Stimulated activated naive CD8-positive, alpha-beta T cell treated with anti-CD3 and anti-CD28 coated beads, Interleukin-15, Interleukin-2, amounts not matched to agents 100 ng/mL and 50 ng/mL, for 24 hours (primary cell): ENCODE measurements around the gene TMC1.

Source experiments
- H3K27ac Mint-ChIP-seq: one replicate; pipeline ENCODE4 v1.8.0; 2021; ENCODE audit warnings: mild to moderate bottlenecking, mixed read lengths
- H3K27me3 Mint-ChIP-seq: one replicate; pipeline ENCODE4 v1.8.0; 2021; ENCODE audit warnings: mixed read lengths
- H3K36me3 Mint-ChIP-seq: one replicate; pipeline ENCODE4 v1.8.0; 2021; ENCODE audit warnings: low read depth, mixed read lengths
- H3K4me1 Mint-ChIP-seq: one replicate; pipeline ENCODE4 v1.8.0; 2021; ENCODE audit warnings: low read depth, mixed read lengths
- H3K4me3 Mint-ChIP-seq: one replicate; pipeline ENCODE4 v1.8.0; 2021; ENCODE audit warnings: mild to moderate bottlenecking, mixed read lengths
- H3K9me3 Mint-ChIP-seq: one replicate; pipeline ENCODE4 v1.8.0; 2021; ENCODE audit warnings: mixed read lengths

The TMC1 gene

DNA sequence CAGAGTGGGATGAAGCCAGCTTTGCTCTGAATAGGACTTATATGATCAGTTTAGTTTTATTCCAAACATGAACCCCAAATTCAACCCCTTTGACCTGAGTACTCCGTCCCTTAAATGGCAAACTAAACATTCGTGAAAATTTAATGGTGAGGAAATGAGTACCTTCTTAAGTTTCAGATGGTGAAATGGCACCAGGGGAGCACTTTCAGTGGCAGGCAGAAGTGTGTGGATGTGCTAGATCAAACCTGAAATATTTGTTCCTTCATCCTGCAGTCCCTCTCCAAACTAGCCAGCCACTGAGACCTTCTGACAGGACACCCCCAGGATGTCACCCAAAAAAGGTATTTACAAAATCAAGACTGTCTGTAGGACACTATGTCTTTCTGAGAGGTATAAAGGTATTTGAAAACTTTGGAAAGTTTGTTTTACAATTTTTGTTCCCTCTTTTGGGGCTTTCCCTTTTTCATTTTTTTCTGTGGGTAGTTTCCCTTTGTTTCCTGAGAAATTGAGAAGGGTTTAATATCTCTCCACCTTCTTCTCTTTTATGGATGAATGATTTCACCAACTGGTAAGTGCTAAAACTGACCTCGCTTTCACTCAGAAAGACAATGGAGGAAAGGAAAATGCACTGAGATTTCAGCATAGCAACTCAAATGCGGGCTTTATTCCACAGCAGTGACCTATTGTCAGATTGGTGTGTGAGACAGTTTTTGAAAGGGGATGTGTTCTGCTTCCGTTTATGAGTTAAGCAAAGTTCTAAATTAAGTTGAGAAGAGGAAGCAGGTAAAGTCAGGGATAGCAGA is 127.1 kb downstream of the TMC1 start:
- H3K4me3 Mint-ChIP-seq: no peak overlapping the region
- no peaks in the 10 kb centered on the region for H3K9me3 Mint-ChIP-seq
- no peaks in the 10 kb centered on the region for H3K4me1 Mint-ChIP-seq
- no peak overlapping the region for H3K27ac Mint-ChIP-seq
- H3K36me3 Mint-ChIP-seq: no peaks in the 10 kb centered on the region
- H3K27me3 Mint-ChIP-seq: peaks cover 31% of the 10 kb centered on the region

DNA sequence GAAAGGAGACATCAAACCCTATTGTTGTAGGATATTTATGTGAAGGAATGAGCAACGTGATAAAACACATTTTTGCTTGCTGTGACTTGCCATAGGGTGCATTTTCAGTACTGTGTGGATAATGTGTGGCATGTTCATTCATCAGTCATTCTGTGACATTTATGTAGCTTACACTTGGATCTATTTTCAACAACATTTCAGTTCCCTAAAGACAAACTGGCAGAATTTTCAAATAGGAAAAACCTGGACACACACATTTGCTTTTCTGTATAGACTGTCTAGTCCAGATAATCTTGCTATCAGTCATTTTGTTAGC is 127.7 kb downstream of the TMC1 start:
- Mint-ChIP-seq H3K9me3 (no peaks in the 10 kb centered on the region), H3K27me3 (peaks cover 31% of the 10 kb centered on the region), H3K4me1 (no peaks in the 10 kb centered on the region), H3K4me3 (no peak overlapping the region), H3K27ac (no peak overlapping the region), H3K36me3 (no peaks in the 10 kb centered on the region)

DNA sequence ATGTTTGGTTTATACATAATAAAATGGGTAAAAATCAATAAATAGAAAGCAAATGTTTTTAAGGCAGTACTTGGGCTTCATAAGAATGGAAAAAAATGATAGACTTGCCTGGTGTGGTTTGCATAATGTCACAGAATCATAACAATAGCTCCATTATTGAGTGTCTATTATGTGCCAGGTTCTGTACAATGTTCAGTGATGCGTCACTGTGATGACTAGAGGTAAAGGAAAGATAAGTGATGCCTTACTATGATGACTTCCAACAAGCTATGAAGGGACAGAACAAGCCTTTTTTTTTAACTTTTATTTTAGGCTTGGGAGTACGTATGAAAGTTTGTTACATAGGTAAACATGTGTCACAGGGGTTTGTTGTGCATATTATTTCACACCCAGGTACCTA is 128.8 kb downstream of the TMC1 start:
- Mint-ChIP-seq H3K27ac (no peak overlapping the region), H3K36me3 (no peaks in the 10 kb centered on the region), H3K9me3 (no peaks in the 10 kb centered on the region), H3K4me3 (no peak overlapping the region), H3K4me1 (no peaks in the 10 kb centered on the region), H3K27me3 (peaks cover 22% of the 10 kb centered on the region)

DNA sequence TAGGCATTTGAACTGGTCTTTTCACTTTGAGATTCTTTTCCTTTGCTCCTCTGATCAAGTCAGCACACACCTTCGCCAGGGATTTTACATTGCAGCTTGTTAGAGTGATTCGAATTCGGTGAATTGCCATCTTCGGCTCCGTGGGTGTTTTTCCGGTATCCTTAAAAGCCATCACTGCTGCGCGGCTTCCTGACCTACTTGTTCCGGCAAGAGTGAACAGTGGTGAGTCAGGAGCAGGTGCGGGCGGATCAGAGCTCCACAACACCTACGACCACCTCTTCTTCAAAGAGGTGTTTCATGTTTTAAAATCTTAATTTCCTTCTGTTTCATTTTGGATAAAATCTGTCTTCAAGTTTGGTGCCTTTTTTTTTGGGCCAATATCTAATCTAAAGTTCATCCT is 134.6 kb downstream of the TMC1 start:
- Mint-ChIP-seq H3K27me3 (peaks cover 16% of the 10 kb centered on the region), H3K27ac (no peak overlapping the region), H3K4me3 (no peak overlapping the region), H3K9me3 (no peaks in the 10 kb centered on the region), H3K36me3 (no peaks in the 10 kb centered on the region), H3K4me1 (no peaks in the 10 kb centered on the region)

DNA sequence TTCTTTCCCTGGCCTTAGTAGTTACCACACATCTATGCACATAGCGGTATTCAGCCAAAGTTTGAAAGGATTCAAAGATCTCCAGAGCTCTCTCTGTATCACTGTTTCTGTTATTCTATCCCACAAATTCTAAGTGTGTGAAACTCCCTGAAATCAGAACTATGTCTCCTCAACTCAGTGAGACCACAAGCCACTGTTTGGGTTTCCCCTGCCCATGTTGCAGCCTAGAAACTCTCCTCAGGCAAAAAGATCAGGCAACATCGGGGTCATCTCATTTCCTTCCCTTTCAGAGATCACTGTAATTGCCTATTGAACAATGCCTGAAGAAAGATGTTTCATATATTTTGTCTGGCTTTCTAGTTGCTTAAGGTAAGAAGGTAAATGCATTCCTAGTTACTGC is 135.6 kb downstream of the TMC1 start:
- Mint-ChIP-seq H3K9me3 (no peaks in the 10 kb centered on the region), H3K4me3 (no peak overlapping the region), H3K27me3 (peaks cover 12% of the 10 kb centered on the region), H3K4me1 (no peaks in the 10 kb centered on the region), H3K36me3 (no peaks in the 10 kb centered on the region), H3K27ac (no peak overlapping the region)

DNA sequence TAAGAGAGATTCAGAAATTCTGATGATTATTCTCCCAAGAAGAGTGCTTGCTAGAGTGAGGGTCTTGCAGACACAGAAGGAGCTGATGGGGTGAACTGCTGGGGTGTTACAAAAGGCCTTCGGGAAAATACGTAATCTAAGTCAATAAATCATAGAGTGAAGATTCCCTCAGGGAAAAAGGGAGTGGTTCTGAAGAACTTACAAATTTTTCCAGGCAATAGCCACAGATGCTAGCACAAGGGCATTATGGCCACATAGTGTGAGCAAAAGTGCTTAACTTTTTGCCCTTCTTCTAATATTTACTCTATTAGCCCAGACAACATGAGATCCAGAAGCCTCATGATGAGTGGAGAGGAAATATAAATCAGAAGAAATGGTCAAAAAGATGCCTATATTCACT is 137.3 kb downstream of the TMC1 start:
- Mint-ChIP-seq H3K27ac (no peak overlapping the region), H3K36me3 (no peaks in the 10 kb centered on the region), H3K27me3 (peaks cover 7% of the 10 kb centered on the region), H3K9me3 (no peaks in the 10 kb centered on the region), H3K4me1 (no peaks in the 10 kb centered on the region), H3K4me3 (no peak overlapping the region)

DNA sequence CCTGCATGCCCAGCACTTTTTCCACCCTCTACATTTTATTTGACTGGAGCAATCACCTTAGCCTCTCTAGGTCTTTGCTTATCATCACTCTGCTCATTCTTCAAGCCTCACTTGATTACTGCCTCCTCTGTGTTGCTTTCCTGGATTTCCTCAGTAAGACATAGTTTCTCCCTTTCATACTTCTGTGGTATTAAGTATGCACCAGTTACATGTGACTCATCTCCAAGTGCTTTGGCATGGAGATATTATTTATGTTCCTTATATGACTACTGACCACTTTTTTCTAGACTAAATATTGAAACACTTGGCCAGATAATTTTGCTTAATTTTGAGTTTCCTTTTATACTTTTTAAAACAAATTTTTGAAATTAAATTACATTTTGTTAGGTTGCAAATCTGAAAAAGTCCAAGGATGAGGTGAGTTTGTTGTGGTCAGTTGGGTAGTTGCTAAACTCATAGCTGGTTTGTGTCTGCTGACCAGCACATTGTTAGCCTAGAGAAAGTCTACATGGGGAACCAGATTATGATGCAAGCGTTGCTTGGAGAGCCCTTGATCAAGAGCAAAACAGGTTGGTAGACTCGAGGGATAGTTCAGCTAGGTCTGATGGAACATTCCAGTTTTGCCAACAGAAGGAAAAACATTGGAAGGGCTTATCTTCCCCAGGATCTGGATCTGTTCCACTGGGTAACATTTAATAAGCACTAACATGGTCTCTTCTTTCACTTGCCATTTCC is 140.2 kb downstream of the TMC1 start:
- H3K27ac Mint-ChIP-seq: no peak overlapping the region
- H3K36me3 Mint-ChIP-seq: no peaks in the 10 kb centered on the region
- peaks cover 11% of the 10 kb centered on the region for H3K27me3 Mint-ChIP-seq
- H3K4me1 Mint-ChIP-seq: no peaks in the 10 kb centered on the region
- no peaks in the 10 kb centered on the region for H3K9me3 Mint-ChIP-seq
- H3K4me3 Mint-ChIP-seq: no peak overlapping the region

DNA sequence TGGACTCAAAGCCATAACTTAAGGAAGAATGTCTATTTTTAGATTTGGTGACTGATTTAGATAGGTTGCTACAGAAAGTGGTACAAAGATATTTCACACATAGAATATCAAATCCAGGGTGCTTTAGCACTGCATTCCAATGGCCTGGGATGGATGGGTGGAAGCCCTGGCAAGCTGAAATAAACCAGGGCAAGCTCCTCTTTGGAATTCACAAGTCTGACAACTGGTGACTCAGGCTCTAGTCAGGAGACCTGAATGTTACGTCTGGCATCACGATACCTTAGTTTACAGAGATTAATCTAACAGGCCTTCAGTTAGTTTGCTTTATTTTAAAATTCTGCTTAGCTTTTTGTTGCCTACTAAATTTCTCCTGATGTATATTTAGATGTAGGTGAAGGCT is 144.0 kb downstream of the TMC1 start:
- Mint-ChIP-seq H3K36me3 (no peaks in the 10 kb centered on the region), H3K4me3 (no peak overlapping the region), H3K9me3 (no peaks in the 10 kb centered on the region), H3K27ac (no peak overlapping the region), H3K4me1 (no peaks in the 10 kb centered on the region), H3K27me3 (peaks cover 24% of the 10 kb centered on the region)

DNA sequence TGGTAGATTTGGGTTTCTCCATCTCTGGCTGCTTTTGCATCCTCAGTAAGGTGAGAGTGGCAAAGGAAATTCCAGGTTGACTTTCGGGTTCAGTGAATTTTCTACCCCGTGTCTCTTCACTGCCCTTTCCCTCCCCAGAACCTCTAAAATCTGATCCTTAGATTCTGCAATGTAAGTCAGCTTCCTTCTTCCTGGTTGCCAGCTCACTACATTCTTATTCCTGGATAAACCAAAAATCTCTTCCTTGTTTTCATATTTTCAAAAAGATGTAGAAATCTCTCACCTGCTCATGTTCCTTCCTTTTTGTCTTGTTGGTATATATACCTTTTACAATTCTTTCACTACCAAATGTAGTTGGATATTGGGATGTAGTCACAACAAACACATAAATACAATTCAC is 145.8 kb downstream of the TMC1 start:
- Mint-ChIP-seq H3K27ac (no peak overlapping the region), H3K36me3 (no peaks in the 10 kb centered on the region)

DNA sequence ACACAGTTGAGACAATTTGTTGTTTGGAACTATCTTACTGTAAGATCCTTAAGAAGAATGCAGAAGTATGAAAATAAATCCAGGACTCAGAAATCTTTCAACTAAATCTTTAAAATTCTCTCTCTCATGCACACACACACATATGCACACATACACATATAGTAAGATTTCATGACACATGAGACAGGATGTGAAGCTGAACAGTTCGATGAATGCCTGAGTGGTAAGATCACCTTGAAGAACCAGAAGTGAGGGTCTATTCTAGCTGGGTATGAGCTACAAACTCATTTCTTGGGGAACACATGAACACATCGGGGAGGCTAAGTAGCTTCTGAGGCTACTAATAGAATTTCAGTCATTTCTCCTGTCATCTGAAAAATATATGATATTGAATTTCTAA is 153.6 kb downstream of the TMC1 start:
- peaks cover 11% of the 10 kb centered on the region for H3K27me3 Mint-ChIP-seq
- no peaks in the 10 kb centered on the region for H3K4me1 Mint-ChIP-seq
- no peaks in the 10 kb centered on the region for H3K36me3 Mint-ChIP-seq
- H3K4me3 Mint-ChIP-seq: no peak overlapping the region
- no peak overlapping the region for H3K27ac Mint-ChIP-seq
- peaks cover 5% of the 10 kb centered on the region for H3K9me3 Mint-ChIP-seq

More for the DNA sequence above, 145.8 kb downstream of the TMC1 start:
- Mint-ChIP-seq H3K4me1 (no peaks in the 10 kb centered on the region), H3K9me3 (peaks cover 5% of the 10 kb centered on the region), H3K27me3 (peaks cover 34% of the 10 kb centered on the region), H3K4me3 (no peak overlapping the region)

DNA sequence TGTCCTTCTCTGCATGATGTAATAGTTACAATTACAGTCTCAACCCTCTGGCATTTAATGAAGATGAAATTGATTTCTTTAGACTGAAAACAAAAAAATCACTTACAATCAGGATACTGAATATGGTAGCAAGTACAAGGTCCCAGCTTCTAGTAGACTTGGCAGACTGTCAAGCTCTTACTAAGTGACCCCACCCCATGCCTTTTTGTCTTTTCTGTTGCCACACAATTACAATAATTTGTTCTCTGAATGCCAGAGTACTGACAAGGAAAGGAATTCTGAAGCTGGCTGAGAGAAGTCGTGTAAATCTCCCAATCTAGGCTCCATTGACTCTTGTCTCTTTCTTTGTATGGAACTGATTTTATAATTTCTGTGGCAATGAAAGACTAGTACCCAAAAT is 154.2 kb downstream of the TMC1 start:
- peaks cover 10% of the 10 kb centered on the region for H3K27me3 Mint-ChIP-seq
- H3K36me3 Mint-ChIP-seq: no peaks in the 10 kb centered on the region
- no peak overlapping the region for H3K27ac Mint-ChIP-seq
- H3K4me3 Mint-ChIP-seq: no peak overlapping the region
- peaks cover 5% of the 10 kb centered on the region for H3K9me3 Mint-ChIP-seq
- H3K4me1 Mint-ChIP-seq: no peaks in the 10 kb centered on the region

DNA sequence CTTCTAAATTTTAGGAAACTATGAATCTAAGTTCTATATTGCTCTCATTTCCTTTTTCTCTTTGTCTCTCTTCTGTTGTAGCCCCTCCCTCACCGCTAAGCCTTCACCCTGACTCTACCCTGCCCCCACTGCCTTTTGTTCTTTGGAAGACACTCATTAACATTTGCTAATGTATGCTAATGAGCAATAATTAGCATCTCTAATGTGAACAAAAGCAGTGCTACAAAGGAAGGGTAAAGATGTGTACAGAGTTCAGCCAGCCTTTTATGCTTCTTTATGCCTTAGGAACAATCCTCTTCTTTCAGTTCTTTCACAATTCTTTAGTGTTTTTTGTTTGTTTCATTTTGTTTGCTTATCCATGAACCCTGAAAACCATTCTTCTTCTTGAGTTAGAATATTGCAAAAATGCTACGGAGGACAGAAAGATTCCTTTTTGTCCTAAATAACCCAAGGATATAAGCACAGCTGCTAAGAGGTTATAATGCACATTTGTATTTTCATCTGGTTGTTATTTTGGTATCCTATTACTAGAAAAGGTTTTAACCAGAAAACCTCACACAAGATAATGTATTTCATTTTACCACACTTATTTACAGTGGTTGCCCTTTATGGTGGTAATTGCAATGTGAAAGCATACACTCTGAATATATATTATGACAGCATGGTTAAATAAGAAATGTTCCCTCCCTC is 159.3 kb downstream of the TMC1 start:
- Mint-ChIP-seq H3K27me3 (peaks cover 13% of the 10 kb centered on the region), H3K4me1 (no peaks in the 10 kb centered on the region), H3K4me3 (no peak overlapping the region), H3K27ac (peak overlapping the region; percentile 17), H3K36me3 (no peaks in the 10 kb centered on the region), H3K9me3 (no peaks in the 10 kb centered on the region)

DNA sequence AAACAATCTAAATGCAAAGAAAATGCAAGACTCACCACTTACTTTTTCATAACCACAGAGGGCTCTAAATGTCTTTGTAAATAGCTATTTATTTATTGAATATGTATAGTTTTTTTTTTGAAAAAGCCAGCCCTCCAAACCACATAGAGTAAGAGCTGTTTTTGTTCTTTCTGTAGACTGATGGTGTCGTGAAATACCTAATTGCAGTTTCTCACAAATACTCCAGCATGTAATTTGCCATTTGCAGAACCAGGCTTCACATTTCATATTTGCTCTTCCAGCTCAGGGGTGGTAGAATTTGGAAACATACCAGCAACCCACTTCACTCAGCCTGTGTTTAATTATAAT is 159.8 kb downstream of the TMC1 start:
- Mint-ChIP-seq H3K4me3 (no peak overlapping the region), H3K27me3 (peaks cover 17% of the 10 kb centered on the region), H3K4me1 (no peaks in the 10 kb centered on the region), H3K36me3 (no peaks in the 10 kb centered on the region), H3K9me3 (no peaks in the 10 kb centered on the region), H3K27ac (no peak overlapping the region)

DNA sequence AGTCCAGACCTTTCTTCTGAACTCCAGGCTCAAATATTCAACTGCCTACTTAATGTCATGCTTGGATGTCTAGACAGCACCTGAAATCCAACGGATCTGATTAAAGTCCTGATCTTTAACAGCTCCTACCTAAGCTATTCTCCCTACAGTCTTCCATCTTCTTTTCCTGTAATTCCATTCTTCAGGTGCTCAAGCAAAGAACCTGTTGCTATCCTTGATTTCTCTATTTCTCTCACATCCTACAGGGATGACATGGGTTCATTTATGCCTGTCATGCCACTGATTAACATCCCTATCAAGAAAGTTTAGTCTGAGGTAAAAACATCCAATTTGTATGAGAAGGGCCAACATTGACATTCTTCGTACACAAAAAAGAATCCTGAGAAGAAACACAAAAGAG is 163.2 kb downstream of the TMC1 start:
- Mint-ChIP-seq H3K4me1 (no peaks in the 10 kb centered on the region), H3K27ac (no peak overlapping the region), H3K36me3 (no peaks in the 10 kb centered on the region), H3K9me3 (no peaks in the 10 kb centered on the region), H3K27me3 (peaks cover 17% of the 10 kb centered on the region), H3K4me3 (no peak overlapping the region)

DNA sequence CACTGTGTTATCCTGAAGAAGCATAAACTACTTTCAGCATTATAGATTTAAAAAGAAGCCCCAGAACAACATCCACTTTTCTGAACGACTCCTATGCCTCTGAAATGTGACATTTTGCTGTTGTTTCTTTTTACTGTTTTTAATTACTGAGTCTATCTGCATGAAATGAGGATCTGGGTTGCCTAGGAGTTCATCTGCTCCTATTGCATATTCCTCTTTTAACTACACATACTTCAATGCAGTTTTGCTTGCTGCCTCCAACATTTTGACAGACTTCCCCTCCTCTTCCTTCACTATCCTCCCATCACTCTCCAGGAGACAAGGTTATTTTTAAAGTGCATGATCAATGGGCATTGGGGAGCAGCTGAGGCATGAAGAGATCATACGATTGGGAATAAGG is 164.5 kb downstream of the TMC1 start:
- Mint-ChIP-seq H3K4me1 (no peaks in the 10 kb centered on the region), H3K27me3 (peaks cover 12% of the 10 kb centered on the region), H3K9me3 (peaks cover 2% of the 10 kb centered on the region), H3K4me3 (no peak overlapping the region), H3K36me3 (no peaks in the 10 kb centered on the region), H3K27ac (no peak overlapping the region)
